PC-9 (cell line): ENCODE results near the gene SDK1.

Experiments
- CTCF ChIP-seq: fragments of 200-600 bp; sonication (generic); conservative IDR thresholded peaks from 2 replicates; pipeline ENCODE4 v1.6.1; 2017; ENCODE audit warnings: mixed run types, antibody characterized with exemption, mild to moderate bottlenecking, moderate library complexity
- EZH2 ChIP-seq: fragments of 200-600 bp; sonication (generic); IDR thresholded peaks from 2 replicates; pipeline ENCODE4 v1.8.0; 2017; ENCODE audit warnings: antibody characterized with exemption, low read depth

- TF ChIP-seq CTCF: no peak
- TF ChIP-seq EZH2: no peak
Observed at GRCh38 chr7:3860932-3861331, 559.9 kb downstream of the SDK1 start.
